ENCODE results near the gene STX1B. TPM values are rescaled to one million over a fixed set of nuclear protein-coding genes. Genes with fewer than 3 reads are reported as not detected.

STX1B gene
- total and polyA plus RNA-seq, 2 of the 8 experiments (the other 6 are each of a cell fraction or from before 2014, with no cell fraction given) = 8.9 to 20.2 TPM

DNA sequence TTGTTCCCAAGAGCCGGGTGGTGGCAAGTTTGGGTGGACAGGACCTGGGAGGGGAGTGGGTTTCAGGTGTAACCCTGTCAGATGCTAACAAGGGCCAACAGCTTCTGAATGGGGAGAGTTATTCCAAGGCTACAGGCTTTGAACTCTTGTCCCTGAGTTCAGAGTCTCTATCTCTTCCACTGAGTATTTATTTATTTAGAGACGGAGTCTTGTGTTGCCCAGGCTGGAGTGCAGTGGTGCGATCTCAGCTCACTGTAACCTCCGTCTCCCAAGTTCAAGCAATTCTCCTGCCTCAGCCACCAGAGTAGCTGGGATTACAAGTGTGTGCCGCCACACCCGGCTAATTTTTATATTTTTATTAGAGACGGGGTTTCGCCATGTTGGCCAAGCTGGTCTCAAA is 55.4 kb downstream of the STX1B start (continued):
- TF ChIP-seq, protein P1, sequence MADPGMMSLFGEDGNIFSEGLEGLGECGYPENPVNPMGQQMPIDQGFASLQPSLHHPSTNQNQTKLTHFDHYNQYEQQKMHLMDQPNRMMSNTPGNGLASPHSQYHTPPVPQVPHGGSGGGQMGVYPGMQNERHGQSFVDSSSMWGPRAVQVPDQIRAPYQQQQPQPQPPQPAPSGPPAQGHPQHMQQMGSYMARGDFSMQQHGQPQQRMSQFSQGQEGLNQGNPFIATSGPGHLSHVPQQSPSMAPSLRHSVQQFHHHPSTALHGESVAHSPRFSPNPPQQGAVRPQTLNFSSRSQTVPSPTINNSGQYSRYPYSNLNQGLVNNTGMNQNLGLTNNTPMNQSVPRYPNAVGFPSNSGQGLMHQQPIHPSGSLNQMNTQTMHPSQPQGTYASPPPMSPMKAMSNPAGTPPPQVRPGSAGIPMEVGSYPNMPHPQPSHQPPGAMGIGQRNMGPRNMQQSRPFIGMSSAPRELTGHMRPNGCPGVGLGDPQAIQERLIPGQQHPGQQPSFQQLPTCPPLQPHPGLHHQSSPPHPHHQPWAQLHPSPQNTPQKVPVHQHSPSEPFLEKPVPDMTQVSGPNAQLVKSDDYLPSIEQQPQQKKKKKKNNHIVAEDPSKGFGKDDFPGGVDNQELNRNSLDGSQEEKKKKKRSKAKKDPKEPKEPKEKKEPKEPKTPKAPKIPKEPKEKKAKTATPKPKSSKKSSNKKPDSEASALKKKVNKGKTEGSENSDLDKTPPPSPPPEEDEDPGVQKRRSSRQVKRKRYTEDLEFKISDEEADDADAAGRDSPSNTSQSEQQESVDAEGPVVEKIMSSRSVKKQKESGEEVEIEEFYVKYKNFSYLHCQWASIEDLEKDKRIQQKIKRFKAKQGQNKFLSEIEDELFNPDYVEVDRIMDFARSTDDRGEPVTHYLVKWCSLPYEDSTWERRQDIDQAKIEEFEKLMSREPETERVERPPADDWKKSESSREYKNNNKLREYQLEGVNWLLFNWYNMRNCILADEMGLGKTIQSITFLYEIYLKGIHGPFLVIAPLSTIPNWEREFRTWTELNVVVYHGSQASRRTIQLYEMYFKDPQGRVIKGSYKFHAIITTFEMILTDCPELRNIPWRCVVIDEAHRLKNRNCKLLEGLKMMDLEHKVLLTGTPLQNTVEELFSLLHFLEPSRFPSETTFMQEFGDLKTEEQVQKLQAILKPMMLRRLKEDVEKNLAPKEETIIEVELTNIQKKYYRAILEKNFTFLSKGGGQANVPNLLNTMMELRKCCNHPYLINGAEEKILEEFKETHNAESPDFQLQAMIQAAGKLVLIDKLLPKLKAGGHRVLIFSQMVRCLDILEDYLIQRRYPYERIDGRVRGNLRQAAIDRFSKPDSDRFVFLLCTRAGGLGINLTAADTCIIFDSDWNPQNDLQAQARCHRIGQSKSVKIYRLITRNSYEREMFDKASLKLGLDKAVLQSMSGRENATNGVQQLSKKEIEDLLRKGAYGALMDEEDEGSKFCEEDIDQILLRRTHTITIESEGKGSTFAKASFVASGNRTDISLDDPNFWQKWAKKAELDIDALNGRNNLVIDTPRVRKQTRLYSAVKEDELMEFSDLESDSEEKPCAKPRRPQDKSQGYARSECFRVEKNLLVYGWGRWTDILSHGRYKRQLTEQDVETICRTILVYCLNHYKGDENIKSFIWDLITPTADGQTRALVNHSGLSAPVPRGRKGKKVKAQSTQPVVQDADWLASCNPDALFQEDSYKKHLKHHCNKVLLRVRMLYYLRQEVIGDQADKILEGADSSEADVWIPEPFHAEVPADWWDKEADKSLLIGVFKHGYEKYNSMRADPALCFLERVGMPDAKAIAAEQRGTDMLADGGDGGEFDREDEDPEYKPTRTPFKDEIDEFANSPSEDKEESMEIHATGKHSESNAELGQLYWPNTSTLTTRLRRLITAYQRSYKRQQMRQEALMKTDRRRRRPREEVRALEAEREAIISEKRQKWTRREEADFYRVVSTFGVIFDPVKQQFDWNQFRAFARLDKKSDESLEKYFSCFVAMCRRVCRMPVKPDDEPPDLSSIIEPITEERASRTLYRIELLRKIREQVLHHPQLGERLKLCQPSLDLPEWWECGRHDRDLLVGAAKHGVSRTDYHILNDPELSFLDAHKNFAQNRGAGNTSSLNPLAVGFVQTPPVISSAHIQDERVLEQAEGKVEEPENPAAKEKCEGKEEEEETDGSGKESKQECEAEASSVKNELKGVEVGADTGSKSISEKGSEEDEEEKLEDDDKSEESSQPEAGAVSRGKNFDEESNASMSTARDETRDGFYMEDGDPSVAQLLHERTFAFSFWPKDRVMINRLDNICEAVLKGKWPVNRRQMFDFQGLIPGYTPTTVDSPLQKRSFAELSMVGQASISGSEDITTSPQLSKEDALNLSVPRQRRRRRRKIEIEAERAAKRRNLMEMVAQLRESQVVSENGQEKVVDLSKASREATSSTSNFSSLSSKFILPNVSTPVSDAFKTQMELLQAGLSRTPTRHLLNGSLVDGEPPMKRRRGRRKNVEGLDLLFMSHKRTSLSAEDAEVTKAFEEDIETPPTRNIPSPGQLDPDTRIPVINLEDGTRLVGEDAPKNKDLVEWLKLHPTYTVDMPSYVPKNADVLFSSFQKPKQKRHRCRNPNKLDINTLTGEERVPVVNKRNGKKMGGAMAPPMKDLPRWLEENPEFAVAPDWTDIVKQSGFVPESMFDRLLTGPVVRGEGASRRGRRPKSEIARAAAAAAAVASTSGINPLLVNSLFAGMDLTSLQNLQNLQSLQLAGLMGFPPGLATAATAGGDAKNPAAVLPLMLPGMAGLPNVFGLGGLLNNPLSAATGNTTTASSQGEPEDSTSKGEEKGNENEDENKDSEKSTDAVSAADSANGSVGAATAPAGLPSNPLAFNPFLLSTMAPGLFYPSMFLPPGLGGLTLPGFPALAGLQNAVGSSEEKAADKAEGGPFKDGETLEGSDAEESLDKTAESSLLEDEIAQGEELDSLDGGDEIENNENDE (IDR thresholded peaks at IDR 0.05; ENCODE audit: insufficient replicate concordance, low read length) = no peak
- TF ChIP-seq SIX5 (IDR thresholded peaks at IDR 0.05; ENCODE audit: low read depth, low read length) (no peak), KDM4A (IDR thresholded peaks at IDR 0.05; ENCODE audit: low read depth, low read length, severe bottlenecking) (no peak), POU5F1 (IDR thresholded peaks at IDR 0.05; ENCODE audit: low read depth, low read length) (no peak), GTF2F1 (IDR thresholded peaks at IDR 0.05; ENCODE audit: borderline replicate concordance, low read depth, low read length) (no peak), ZNF274 (IDR thresholded peaks at IDR 0.05; ENCODE audit: borderline replicate concordance, extremely low read depth, low read length) (no peak), TAF7 (optimal IDR thresholded peaks at IDR 0.05; ENCODE audit: borderline replicate concordance, low read depth, low read length) (no peak), JUND (IDR thresholded peaks at IDR 0.05; ENCODE audit: low read length) (no peak), CHD1 (IDR thresholded peaks at IDR 0.05; ENCODE audit: low read depth, low read length) (no peak), RBBP5 (IDR thresholded peaks at IDR 0.05; ENCODE audit: borderline replicate concordance, low read depth, low read length) (no peak)
- TF ChIP-seq, protein P2, sequence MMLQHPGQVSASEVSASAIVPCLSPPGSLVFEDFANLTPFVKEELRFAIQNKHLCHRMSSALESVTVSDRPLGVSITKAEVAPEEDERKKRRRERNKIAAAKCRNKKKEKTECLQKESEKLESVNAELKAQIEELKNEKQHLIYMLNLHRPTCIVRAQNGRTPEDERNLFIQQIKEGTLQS (IDR thresholded peaks at IDR 0.05; ENCODE audit: insufficient read depth, low read depth, low read length) = no peak
